ENCODE measurements around the gene AHDC1.

- TF ChIP-seq PATZ1 (CRISPR knock-in tag; IDR thresholded peaks at IDR 0.05) (no peak), EP300 (IDR thresholded peaks at IDR 0.05; ENCODE audit: low read depth in 2 of 2, low read length in 2 of 2) (no peak), EP300 (CRISPR knock-in tag; IDR thresholded peaks at IDR 0.05; ENCODE audit: borderline replicate concordance) (no peak), POLR2A (IDR thresholded peaks at IDR 0.05; ENCODE audit: insufficient read depth in 1 of 2, low read depth in 2 of 2, low read length in 2 of 2) (no peak), ZFX (CRISPR knock-in tag; IDR thresholded peaks at IDR 0.05; ENCODE audit: low read depth) (no peak), ZFP90 (CRISPR knock-in tag; IDR thresholded peaks at IDR 0.05; ENCODE audit: borderline replicate concordance) (no peak), CBX5 (CRISPR knock-in tag; IDR thresholded peaks at IDR 0.05; ENCODE audit: borderline replicate concordance) (no peak)
Measured at GRCh38 chr1:27616441-27616840, 12.5 kb upstream of the AHDC1 start.

All from HepG2 (cell line).